Ishikawa (cell line): Measurements from ENCODE around the gene MN1.

Experiments
- CEBPB ChIP-seq: IDR thresholded peaks from 2 replicates; pipeline ENCODE4 v1.6.1; 2012
- CREB1 ChIP-seq: IDR thresholded peaks from 2 replicates; pipeline ENCODE4 v1.6.1; 2012; ENCODE audit warnings: low read depth
- EGR1 ChIP-seq: IDR thresholded peaks from 2 replicates; pipeline ENCODE4 v1.6.1; 2012
- EP300 ChIP-seq: IDR thresholded peaks from 2 replicates; pipeline ENCODE4 v1.6.1; 2012; ENCODE audit warnings: borderline replicate concordance
- RAD21 ChIP-seq: IDR thresholded peaks from 2 replicates; pipeline ENCODE4 v1.6.1; 2012; ENCODE audit warnings: low read depth
- REST ChIP-seq: IDR thresholded peaks from 2 replicates; pipeline ENCODE4 v1.6.1; 2012; ENCODE audit warnings: low read depth, mild to moderate bottlenecking
- TCF12 ChIP-seq: IDR thresholded peaks from 2 replicates; pipeline ENCODE4 v1.6.1; 2012; ENCODE audit warnings: low read depth
- TEAD4 ChIP-seq: IDR thresholded peaks from 2 replicates; pipeline ENCODE4 v1.6.1; 2012
- YY1 ChIP-seq: IDR thresholded peaks from 2 replicates; pipeline ENCODE4 v1.6.1; 2012; ENCODE audit warnings: low read depth
- ZBTB7A ChIP-seq: IDR thresholded peaks from 2 replicates; pipeline ENCODE4 v1.6.1; 2012; ENCODE audit warnings: low read depth
- TF ChIP-seq, protein P1 (sequence below): IDR thresholded peaks from 2 replicates; pipeline ENCODE4 v1.6.1; 2012
- TF ChIP-seq, protein P2 (sequence below): IDR thresholded peaks from 2 replicates; pipeline ENCODE4 v1.6.1; 2012

DNA sequence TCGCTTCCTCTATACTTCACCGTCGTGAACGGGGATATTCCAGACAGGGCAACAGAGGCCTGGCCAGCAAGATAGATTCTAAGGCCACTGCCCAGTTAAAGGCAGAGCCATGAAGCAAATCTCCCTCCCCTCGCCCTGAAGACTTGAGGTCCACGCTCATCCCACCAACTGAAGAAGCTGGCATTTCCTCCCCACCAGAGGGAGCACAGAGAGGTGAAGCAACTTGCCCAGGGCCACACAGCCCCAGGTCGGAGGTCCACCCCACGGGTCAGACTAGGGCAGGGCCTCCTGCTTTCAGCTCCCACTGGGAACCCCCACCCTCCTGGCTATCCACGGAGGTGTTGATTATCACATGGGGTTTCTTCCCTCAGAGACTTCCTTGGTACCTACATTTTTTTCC lies 27.4 kb downstream of the MN1 start:
- TF ChIP-seq, protein P1, sequence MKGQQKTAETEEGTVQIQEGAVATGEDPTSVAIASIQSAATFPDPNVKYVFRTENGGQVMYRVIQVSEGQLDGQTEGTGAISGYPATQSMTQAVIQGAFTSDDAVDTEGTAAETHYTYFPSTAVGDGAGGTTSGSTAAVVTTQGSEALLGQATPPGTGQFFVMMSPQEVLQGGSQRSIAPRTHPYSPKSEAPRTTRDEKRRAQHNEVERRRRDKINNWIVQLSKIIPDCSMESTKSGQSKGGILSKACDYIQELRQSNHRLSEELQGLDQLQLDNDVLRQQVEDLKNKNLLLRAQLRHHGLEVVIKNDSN, result no peak
- TF ChIP-seq CEBPB, result no peak
- TF ChIP-seq, protein P2, sequence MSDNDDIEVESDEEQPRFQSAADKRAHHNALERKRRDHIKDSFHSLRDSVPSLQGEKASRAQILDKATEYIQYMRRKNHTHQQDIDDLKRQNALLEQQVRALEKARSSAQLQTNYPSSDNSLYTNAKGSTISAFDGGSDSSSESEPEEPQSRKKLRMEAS, result no peak
- TF ChIP-seq EP300, result no peak
- TF ChIP-seq CREB1, result no peak
- TF ChIP-seq ZBTB7A, result no peak
- TF ChIP-seq TCF12, result no peak
- TF ChIP-seq YY1, result no peak
- no peak for TF ChIP-seq REST
- no peak for TF ChIP-seq EGR1
- no peak for TF ChIP-seq RAD21
- TF ChIP-seq TEAD4, result no peak
